Prostate gland (tissue), 1 donor: ENCODE data around the gene CCL8.

Experiments used
- POLR2A ChIP-seq: fragments of 450-650 bp; IDR thresholded peaks from one replicate; pipeline ENCODE4 v1.6.1; 2016; ENCODE audit warnings: antibody characterized with exemption, mild to moderate bottlenecking
- POLR2AphosphoS5 ChIP-seq: sonication (generic); formaldehyde crosslinking; IDR thresholded peaks from one replicate; pipeline ENCODE4 v1.6.1; 2017; ENCODE audit warnings: antibody characterized with exemption

- TF ChIP-seq POLR2AphosphoS5 (no peak), POLR2A (no peak)
These were observed 18.4 kb upstream of the CCL8 start for GRCh38 chr17:34300652-34301370.
